HEK293 (cell line): ENCODE data around the gene MSI2.

Source experiments
- CTCF ChIA-PET: fragments of 350-600 bp; formaldehyde crosslinking; extraction: SDS; loops from one replicate; lab custom pipeline; 2021; ENCODE audit warnings: antibody characterized with exemption; lab: Yijun Ruan, JAX
- POLR2A ChIA-PET: fragments of 300-600 bp; formaldehyde crosslinking; extraction: SDS; loops from one replicate; lab custom pipeline; 2020; ENCODE audit warnings: antibody characterized with exemption, inconsistent platforms; lab: Yijun Ruan, JAX
- H3K27ac ChIP-seq: fragments of 200-500 bp; sonication (Bioruptor generic); 2 replicates; pipeline ENCODE4 v1.5.1; 2014; ENCODE audit warnings: low read depth, low read length, control low read depth, inconsistent platforms; ENCODE audit errors: extremely low read depth
- H3K36me3 ChIP-seq, 2 experiments: fragments of 200-500 bp in 1 of 2; sonication (Bioruptor generic) in 1 of 2; 1 replicate in 1 of 2; 2 replicates in 1 of 2; pipeline ENCODE4 v1.5.1; 2014 to 2017; ENCODE audit warnings: inconsistent platforms in 2 of 2, low read length in 2 of 2; ENCODE audit not compliant: control insufficient read depth in 2 of 2, insufficient read depth in 1 of 2
- H3K4me1 ChIP-seq: fragments of 200-500 bp; sonication (Bioruptor generic); 2 replicates; pipeline ENCODE4 v1.5.1; 2014; ENCODE audit warnings: mild to moderate bottlenecking, low read length, inconsistent platforms; ENCODE audit not compliant: control insufficient read depth, insufficient read depth
- H3K4me3 ChIP-seq: 2 replicates; pipeline ENCODE4 v1.5.1; 2011; ENCODE audit warnings: low read depth, mild to moderate bottlenecking, control low read depth, low read length, moderate library complexity
- H3K9me3 ChIP-seq: fragments of 200-500 bp; sonication (Bioruptor generic); 2 replicates; pipeline ENCODE4 v1.5.1; 2014; ENCODE audit warnings: low read depth, low read length, inconsistent platforms; ENCODE audit not compliant: control insufficient read depth, insufficient read depth
- GLI4 ChIP-seq: fragments of 450-650 bp; formaldehyde crosslinking; IDR thresholded peaks from 2 replicates; pipeline ENCODE4 v1.5.1; 2016; ENCODE audit warnings: missing biosample characterization, missing genetic modification characterization
- GLIS1 ChIP-seq: fragments of 450-650 bp; formaldehyde crosslinking; IDR thresholded peaks from 2 replicates; pipeline ENCODE4 v1.5.1; 2016; ENCODE audit warnings: missing biosample characterization, missing genetic modification characterization
- IKZF3 ChIP-seq: fragments of 450-650 bp; IDR thresholded peaks from 2 replicates; pipeline ENCODE4 v1.5.0; 2018; ENCODE audit warnings: missing biosample characterization, mild to moderate bottlenecking, missing genetic modification characterization, moderate library complexity
- KLF1 ChIP-seq: fragments of 450-650 bp; formaldehyde crosslinking; IDR thresholded peaks from 2 replicates; pipeline ENCODE4 v1.5.1; 2016; ENCODE audit warnings: missing biosample characterization, missing genetic modification characterization
- KLF16 ChIP-seq: fragments of 450-650 bp; formaldehyde crosslinking; IDR thresholded peaks from 2 replicates; pipeline ENCODE4 v1.5.1; 2017; ENCODE audit warnings: missing biosample characterization, missing genetic modification characterization
- TRIM28 ChIP-seq: IDR thresholded peaks from 2 replicates; pipeline ENCODE4 v1.6.1; 2011; ENCODE audit warnings: low read length, control low read depth, borderline replicate concordance
- ZBTB6 ChIP-seq: fragments of 450-650 bp; formaldehyde crosslinking; IDR thresholded peaks from 2 replicates; pipeline ENCODE4 v1.5.1; 2017; ENCODE audit warnings: missing biosample characterization, missing genetic modification characterization
- ZIC2 ChIP-seq: fragments of 450-650 bp; formaldehyde crosslinking; IDR thresholded peaks from 2 replicates; pipeline ENCODE4 v1.5.1; 2016; ENCODE audit warnings: missing biosample characterization, missing genetic modification characterization
- ZNF140 ChIP-seq: fragments of 450-650 bp; formaldehyde crosslinking; IDR thresholded peaks from 2 replicates; pipeline ENCODE4 v1.5.1; 2016; ENCODE audit warnings: missing biosample characterization, missing genetic modification characterization
- ZNF223 ChIP-seq: fragments of 450-650 bp; formaldehyde crosslinking; IDR thresholded peaks from 2 replicates; pipeline ENCODE4 v1.5.1; 2016; ENCODE audit warnings: missing biosample characterization, missing genetic modification characterization
- ZNF280C ChIP-seq: fragments of 450-650 bp; formaldehyde crosslinking; IDR thresholded peaks from 2 replicates; pipeline ENCODE4 v1.5.1; 2016; ENCODE audit warnings: missing biosample characterization, missing genetic modification characterization
- ZNF335 ChIP-seq: fragments of 450-650 bp; formaldehyde crosslinking; conservative IDR thresholded peaks from 2 replicates; pipeline ENCODE4 v1.5.1; 2016; ENCODE audit warnings: missing biosample characterization, missing genetic modification characterization
- ZNF423 ChIP-seq: fragments of 450-650 bp; formaldehyde crosslinking; IDR thresholded peaks from 2 replicates; pipeline ENCODE4 v1.5.1; 2016; ENCODE audit warnings: missing biosample characterization, missing genetic modification characterization
- ZNF48 ChIP-seq: fragments of 450-650 bp; formaldehyde crosslinking; IDR thresholded peaks from 2 replicates; pipeline ENCODE4 v1.5.1; 2016; ENCODE audit warnings: missing biosample characterization, missing genetic modification characterization
- ZNF513 ChIP-seq: fragments of 450-650 bp; IDR thresholded peaks from 2 replicates; pipeline ENCODE4 v1.5.1; 2018; ENCODE audit warnings: missing biosample characterization, missing genetic modification characterization
- ZNF571 ChIP-seq: fragments of 450-650 bp; formaldehyde crosslinking; IDR thresholded peaks from 2 replicates; pipeline ENCODE4 v1.5.0; 2017; ENCODE audit warnings: missing biosample characterization, missing genetic modification characterization
- ZNF610 ChIP-seq: fragments of 450-650 bp; formaldehyde crosslinking; IDR thresholded peaks from 2 replicates; pipeline ENCODE4 v1.5.1; 2016; ENCODE audit warnings: missing biosample characterization, missing genetic modification characterization, borderline replicate concordance
- ZNF639 ChIP-seq: fragments of 450-650 bp; formaldehyde crosslinking; IDR thresholded peaks from 2 replicates; pipeline ENCODE4 v1.5.1; 2016; ENCODE audit warnings: missing biosample characterization, missing genetic modification characterization
- ZNF707 ChIP-seq: fragments of 450-650 bp; formaldehyde crosslinking; IDR thresholded peaks from 2 replicates; pipeline ENCODE4 v1.5.1; 2016; ENCODE audit warnings: missing biosample characterization, missing genetic modification characterization
- ZNF747 ChIP-seq: fragments of 450-650 bp; formaldehyde crosslinking; IDR thresholded peaks from 2 replicates; pipeline ENCODE4 v1.5.1; 2016; ENCODE audit warnings: missing biosample characterization, missing genetic modification characterization
- ZNF837 ChIP-seq: fragments of 450-650 bp; formaldehyde crosslinking; IDR thresholded peaks from 2 replicates; pipeline ENCODE4 v1.5.1; 2016; ENCODE audit warnings: missing biosample characterization, missing genetic modification characterization
- ZXDB ChIP-seq: fragments of 450-650 bp; formaldehyde crosslinking; IDR thresholded peaks from 2 replicates; pipeline ENCODE4 v1.5.1; 2016; ENCODE audit warnings: missing biosample characterization, missing genetic modification characterization

Gene MSI2

GRCh38 chr17:57259306-57259705 is 3.0 kb downstream of the MSI2 start (continued):
- TF ChIP-seq ZBTB6 (tag by site-specific recombination) (no peak), ZNF223 (no peak), GLI4 (tag by site-specific recombination) (no peak), ZNF140 (tag by site-specific recombination) (no peak)

- Histone ChIP-seq H3K27ac (no peak overlapping the region), H3K4me3 (no peak overlapping the region), H3K4me1 (peaks cover 11% of the 10 kb centered on the region; the same call in 1 of the 2 replicates)
These were observed 3.5 kb downstream of the MSI2 start for GRCh38 chr17:57259817-57260216.

More at GRCh38 chr17:57259817-57260216, 3.5 kb downstream of the MSI2 start:
- H3K9me3 ChIP-seq: no peaks in the 10 kb centered on the region
- ChIA-PET CTCF (interaction anchor here (0.7 to 3.3 kb wide), 2 partner anchors 12 to 16 kb away, joined by 3 to 20 read pairs; no protein-coding TSS in a partner anchor), POLR2A (no interaction called here)
- H3K36me3 ChIP-seq: peaks cover 35 to 50% of the 10 kb centered on the region in 2 experiments; a peak in 2 of 3 replicates
- TF ChIP-seq ZIC2 (tag by site-specific recombination) (no peak), ZNF513 (no peak), ZNF639 (no peak), GLIS1 (tag by site-specific recombination) (no peak), KLF16 (tag by site-specific recombination) (no peak), TRIM28 (no peak), ZNF707 (no peak), ZNF335 (tag by site-specific recombination) (no peak), ZNF280C (tag by site-specific recombination) (no peak), ZNF48 (no peak), ZXDB (tag by site-specific recombination) (no peak), ZNF610 (tag by site-specific recombination) (no peak), ZNF837 (no peak), ZNF747 (no peak), IKZF3 (no peak), KLF1 (tag by site-specific recombination) (no peak), ZNF571 (no peak), ZNF423 (tag by site-specific recombination) (no peak), GLI4 (tag by site-specific recombination) (no peak)
